HCT116 (cell line): Measurements from ENCODE around the gene GJB6. TPM values are rescaled to one million over a fixed set of nuclear protein-coding genes. Genes with fewer than 3 reads are reported as not detected.

Experiments
- ATAC-seq: fragments of 200-7000 bp; cut with Tn5 transposase; 2 replicates; pipeline ENCODE4 v1.9.1; 2020; ENCODE audit warnings: mild to moderate bottlenecking, moderate library complexity
- BruUV-seq: library from RNA; stranded (reverse); fragments of 400-500 nt; replicated peaks from 2 replicates; lab custom pipeline; 2021; lab: Mats Ljungman, UMichigan
- CTCF ChIA-PET: fragments of 300-600 bp; sonication (Branson Sonifier 250); formaldehyde crosslinking; loops from one replicate; lab custom pipeline; 2021; ENCODE audit warnings: antibody characterized with exemption; lab: Charles Lee
- POLR2A ChIA-PET: fragments of 300-600, 350-600 bp; sonication (Branson Sonifier 250); formaldehyde crosslinking; loops from one replicate; lab custom pipeline; 2021; ENCODE audit warnings: antibody characterized with exemption; lab: Charles Lee
- RAD21 ChIA-PET, 2 experiments: fragments of 300-600 bp; sonication (Branson Sonifier 250); formaldehyde crosslinking; loops; one replicate each; lab custom pipeline; 2023; ENCODE audit warnings: low total read pairs in 2 of 2; ENCODE audit not compliant: uncharacterized antibody in 2 of 2, unreplicated experiment in 2 of 2, low non-redundant PET in 1 of 2; lab: Charles Lee
- DNase-seq: peaks from one replicate; pipeline ENCODE4 v3.0.0-alpha.2; 2010; ENCODE audit warnings: low read depth, low spot score
- H2AFZ ChIP-seq: fragments of 200-600 bp; shearing (Covaris generic), sonication (generic); 2 replicates; pipeline ENCODE4 v1.6.1; 2017; ENCODE audit warnings: low read depth, mixed run types, mixed read lengths, antibody characterized with exemption, low read length; ENCODE audit not compliant: poor library complexity, severe bottlenecking
- H3K27ac ChIP-seq: 2 replicates; pipeline ENCODE4 v1.5.1; 2012; ENCODE audit warnings: low read depth, low read length
- H3K27me3 ChIP-seq: fragments of 200-600 bp; sonication (generic); 2 replicates; pipeline ENCODE4 v1.6.1; 2016; ENCODE audit warnings: mixed run types, low read length, mixed read lengths; ENCODE audit not compliant: insufficient read depth
- H3K36me3 ChIP-seq, 2 experiments: fragments of 200-500 bp in 1 of 2; fragments of 200-600 bp in 1 of 2; sonication (Bioruptor generic) in 1 of 2; sonication (generic) in 1 of 2; 2 replicates each; pipeline versions ENCODE4 v1.5.1 to v1.6.1; 2014 to 2016; ENCODE audit warnings: low read length in 2 of 2, inconsistent platforms in 1 of 2, mixed read lengths in 1 of 2, mixed run types in 1 of 2; ENCODE audit not compliant: insufficient read depth in 2 of 2, control insufficient read depth in 1 of 2
- H3K4me1 ChIP-seq, 2 experiments: fragments of 200-600 bp in 1 of 2; sonication (generic) in 1 of 2; 2 replicates each; pipeline versions ENCODE4 v1.5.1 to v1.6.1; 2012 to 2017; ENCODE audit warnings: low read length in 2 of 2, inconsistent platforms in 1 of 2, mild to moderate bottlenecking in 1 of 2, mixed read lengths in 1 of 2, mixed run types in 1 of 2, moderate library complexity in 1 of 2; ENCODE audit not compliant: insufficient read depth in 2 of 2, control insufficient read depth in 1 of 2
- H3K4me2 ChIP-seq: fragments of 200-600 bp; sonication (generic); 2 replicates; pipeline ENCODE4 v1.6.1; 2017; ENCODE audit warnings: mixed run types, low read length, mixed read lengths
- H3K4me3 ChIP-seq, 2 experiments: fragments of 200-600 bp in 1 of 2; sonication (generic) in 1 of 2; replicated peaks in 1 of 2; 2 replicates each; pipeline ENCODE4 v1.5.1; 2011 to 2016; ENCODE audit warnings: low read length in 2 of 2, control low read depth in 1 of 2, low read depth in 1 of 2, mild to moderate bottlenecking in 1 of 2, mixed read lengths in 1 of 2, mixed run types in 1 of 2
- H3K79me2 ChIP-seq: fragments of 200-600 bp; sonication (generic); 2 replicates; pipeline ENCODE4 v1.6.1; 2017; ENCODE audit warnings: mild to moderate bottlenecking, mixed run types, low read length, moderate library complexity, mixed read lengths; ENCODE audit not compliant: insufficient read depth
- H3K9ac ChIP-seq: fragments of 200-600 bp; sonication (generic); 2 replicates; pipeline ENCODE4 v1.6.1; 2016; ENCODE audit warnings: low read length, mixed read lengths
- H3K9me2 ChIP-seq: fragments of 200-600 bp; sonication (generic), shearing (Covaris generic); 2 replicates; pipeline ENCODE4 v1.6.1; 2017; ENCODE audit warnings: mixed run types, mild to moderate bottlenecking, moderate library complexity; ENCODE audit not compliant: insufficient read depth
- H3K9me3 ChIP-seq, 2 experiments: fragments of 200-500 bp in 1 of 2; fragments of 200-600 bp in 1 of 2; sonication (Bioruptor generic) in 1 of 2; sonication (generic) in 1 of 2; 2 replicates each; pipeline ENCODE4 v1.6.1; 2014 to 2017; ENCODE audit warnings: low read length in 2 of 2, mixed read lengths in 2 of 2, inconsistent platforms in 1 of 2, low read depth in 1 of 2, mild to moderate bottlenecking in 1 of 2, mixed run types in 1 of 2, moderate library complexity in 1 of 2; ENCODE audit not compliant: control insufficient read depth in 1 of 2, insufficient read depth in 1 of 2
- H4K20me1 ChIP-seq: fragments of 200-600 bp; sonication (generic), shearing (Covaris generic); 2 replicates; pipeline ENCODE4 v1.6.1; 2017; ENCODE audit warnings: mixed run types, mild to moderate bottlenecking, moderate library complexity; ENCODE audit not compliant: insufficient read depth
- ATF3 ChIP-seq: IDR thresholded peaks from 2 replicates; pipeline ENCODE4 v1.6.1; 2012
- CBX3 ChIP-seq: IDR thresholded peaks from 2 replicates; pipeline ENCODE4 v1.6.1; 2012; ENCODE audit warnings: low read depth
- CEBPB ChIP-seq: IDR thresholded peaks from 2 replicates; pipeline ENCODE4 v1.6.1; 2012; ENCODE audit warnings: low read depth
- CTCF ChIP-seq, 3 experiments: fragments of 200-600 bp in 1 of 3; sonication (generic) in 1 of 3; IDR thresholded peaks in 2 of 3; conservative IDR thresholded peaks in 1 of 3; 2 replicates each; pipeline ENCODE4 v1.5.1; 2012 to 2017; ENCODE audit warnings: low read depth in 2 of 3, low read length in 2 of 3, antibody characterized with exemption in 1 of 3, borderline replicate concordance in 1 of 3, control low read depth in 1 of 3, mild to moderate bottlenecking in 1 of 3, mixed read lengths in 1 of 3, mixed run types in 1 of 3, moderate library complexity in 1 of 3; ENCODE audit not compliant: insufficient read depth in 1 of 3
- EGR1 ChIP-seq: IDR thresholded peaks from 2 replicates; pipeline ENCODE4 v1.6.1; 2012; ENCODE audit warnings: low read depth
- ELF1 ChIP-seq: IDR thresholded peaks from 2 replicates; pipeline ENCODE4 v1.6.1; 2012; ENCODE audit warnings: low read depth, borderline replicate concordance
- EZH2 ChIP-seq: fragments of 200-600 bp; sonication (generic); IDR thresholded peaks from 2 replicates; pipeline ENCODE4 v1.6.1; 2017; ENCODE audit warnings: antibody characterized with exemption, mixed run types
- EZH2phosphoT487 ChIP-seq: fragments of 200-600 bp; IDR thresholded peaks from 2 replicates; pipeline ENCODE4 v1.6.1; 2018; ENCODE audit warnings: antibody characterized with exemption, borderline replicate concordance
- FOSL1 ChIP-seq: IDR thresholded peaks from 2 replicates; pipeline ENCODE4 v1.6.1; 2012; ENCODE audit warnings: low read depth
- JUND ChIP-seq: IDR thresholded peaks from 2 replicates; pipeline ENCODE4 v1.6.1; 2012
- POLR2A ChIP-seq: IDR thresholded peaks from 2 replicates; pipeline ENCODE4 v1.7.0; 2011; ENCODE audit warnings: borderline replicate concordance; ENCODE audit not compliant: insufficient read depth, insufficient read length; ENCODE audit errors: extremely low read depth
- RAD21 ChIP-seq: IDR thresholded peaks from 2 replicates; pipeline ENCODE4 v1.6.1; 2012; ENCODE audit warnings: low read depth, mild to moderate bottlenecking
- REST ChIP-seq: IDR thresholded peaks from 2 replicates; pipeline ENCODE4 v1.6.1; 2012; ENCODE audit warnings: low read depth
- SIN3A ChIP-seq: IDR thresholded peaks from 2 replicates; pipeline ENCODE4 v1.6.1; 2012; ENCODE audit warnings: low read depth
- SP1 ChIP-seq: IDR thresholded peaks from 2 replicates; pipeline ENCODE4 v1.6.1; 2012; ENCODE audit warnings: low read depth
- SRF ChIP-seq: IDR thresholded peaks from 2 replicates; pipeline ENCODE4 v1.6.1; 2012; ENCODE audit warnings: low read depth
- TCF7L2 ChIP-seq: IDR thresholded peaks from 2 replicates; pipeline ENCODE4 v1.7.0; 2011; ENCODE audit warnings: borderline replicate concordance, inconsistent platforms; ENCODE audit not compliant: insufficient read depth, insufficient read length; ENCODE audit errors: extremely low read depth
- YY1 ChIP-seq: IDR thresholded peaks from 2 replicates; pipeline ENCODE4 v1.6.1; 2011; ENCODE audit warnings: low read length, low read depth, moderate library complexity, mild to moderate bottlenecking; ENCODE audit not compliant: insufficient replicate concordance; ENCODE audit errors: extremely low read depth
- ZBTB33 ChIP-seq: IDR thresholded peaks from 2 replicates; pipeline ENCODE4 v1.6.1; 2011; ENCODE audit warnings: mild to moderate bottlenecking, low read length, moderate library complexity; ENCODE audit not compliant: insufficient replicate concordance; ENCODE audit errors: extremely low read depth
- ZFX ChIP-seq: fragments of 450-650 bp; IDR thresholded peaks from 2 replicates; pipeline ENCODE4 v1.6.1; 2017
- intact Hi-C: fragments of 100-400 bp; cut with micrococcal nuclease; formaldehyde crosslinking; loops from 2 replicates; pipeline ENCODE4 v1.10.0; 2022
- total RNA-seq: library from RNA; stranded (reverse); gene quantifications from one replicate; pipeline ENCODE4 v1.2.1, GENCODE V29; 2021; ENCODE audit not compliant: unreplicated experiment

Gene GJB6
- total RNA-seq, 1 experiment from 2014 or later, result not detected

- ATAC-seq, result no peak
- intact Hi-C loops, result no loop called here
Measured at GRCh38 chr13:20241593-20241992, 9.5 kb upstream of the GJB6 start.

More at GRCh38 chr13:20241593-20241992, 9.5 kb upstream of the GJB6 start:
- H3K27ac ChIP-seq, result no peak overlapping the region
- POLR2A ChIA-PET, result no interaction called here
- DNase-seq, result no peak
- H3K9me3 ChIP-seq, result no peaks in the 10 kb centered on the region
- RAD21 ChIA-PET, result no interaction called here
- H3K9ac ChIP-seq, result no peak overlapping the region
- H3K4me2 ChIP-seq, result no peak overlapping the region
- BruUV-seq, result no TSS peak
- no peaks in the 10 kb centered on the region for H4K20me1 ChIP-seq
- TF ChIP-seq CTCF (IDR thresholded peaks at IDR 0.05 in 2 of 3, conservative IDR thresholded peaks at IDR 0.05 in 1 of 3; ENCODE audit: borderline replicate concordance in 1 of 3, insufficient read depth in 1 of 3, low read depth in 2 of 3, low read length in 2 of 3) (no peak), REST (no peak), JUND (no peak), ELF1 (no peak), FOSL1 (no peak), RAD21 (no peak), ZFX (no peak), CBX3 (no peak), TCF7L2 (no peak), YY1 (no peak), ATF3 (no peak), ZBTB33 (no peak), SIN3A (no peak), EZH2 (no peak), SP1 (no peak), SRF (no peak), EZH2phosphoT487 (no peak), EGR1 (no peak), POLR2A (no peak), CEBPB (no peak)
- no peak overlapping the region for H2AFZ ChIP-seq
- no peaks in the 10 kb centered on the region for H3K9me2 ChIP-seq
- H3K4me3 ChIP-seq, result no peak overlapping the region
- CTCF ChIA-PET, result no interaction called here
- H3K79me2 ChIP-seq, result no peaks in the 10 kb centered on the region
- no peaks in the 10 kb centered on the region for H3K27me3 ChIP-seq
- H3K4me1 ChIP-seq, result no peaks in the 10 kb centered on the region
- no peaks in the 10 kb centered on the region for H3K36me3 ChIP-seq
